Thyroid gland (tissue), 4 donors: ENCODE measurements around the gene IL34. TPM values are rescaled to one million over a fixed set of nuclear protein-coding genes. Genes with fewer than 3 reads are reported as not detected.

Experiments used
- DNase-seq, 2 donors: peaks; one replicate each; pipeline ENCODE4 v3.0.0-alpha.2; 2019
- H3K27ac ChIP-seq, 3 donors: fragments of 200-600 bp; sonication (generic); 1 replicate in 2 of 3; 2 replicates in 1 of 3; pipeline ENCODE4 v1.5.1; 2016 to 2019; ENCODE audit warnings: mild to moderate bottlenecking in 1 of 3, moderate library complexity in 1 of 3
- H3K27me3 ChIP-seq: fragments of 200-600 bp; sonication (generic); one replicate; pipeline ENCODE4 v1.5.1; 2019
- H3K36me3 ChIP-seq, 2 donors: fragments of 200-600 bp; sonication (generic); one replicate each; pipeline ENCODE4 v1.5.1; 2016 to 2019
- H3K4me1 ChIP-seq, 2 donors: fragments of 200-600 bp; sonication (generic); one replicate each; pipeline ENCODE4 v1.5.1; 2017 to 2019
- H3K4me3 ChIP-seq, 3 donors: fragments of 200-600 bp; sonication (generic); replicated peaks in 1 of 3; 1 replicate in 2 of 3; 2 replicates in 1 of 3; pipeline ENCODE4 v1.5.1; 2016; ENCODE audit warnings: mild to moderate bottlenecking in 1 of 3
- H3K9me3 ChIP-seq: fragments of 200-600 bp; sonication (generic); one replicate; pipeline ENCODE4 v1.5.1; 2017
- CTCF ChIP-seq, 6 experiments: fragments of 200-600 bp in 3 of 6; fragments of 450-650 bp in 3 of 6; sonication (generic) in 3 of 6; IDR thresholded peaks; one replicate each; pipeline ENCODE4 v1.5.1; 2016 to 2019; ENCODE audit warnings: antibody characterized with exemption in 6 of 6, mild to moderate bottlenecking in 2 of 6, inconsistent platforms in 1 of 6, moderate library complexity in 1 of 6
- POLR2A ChIP-seq, 2 donors: fragments of 450-650 bp; IDR thresholded peaks; one replicate each; pipeline ENCODE4 v1.6.1; 2017; ENCODE audit warnings: antibody characterized with exemption in 2 of 2, mild to moderate bottlenecking in 2 of 2, moderate library complexity in 1 of 2
- WGBS, 2 donors: methylation state at CpG; one replicate each; pipeline ENCODE4 v1.1.5; 2017; 5-methylcytosine and 5-hydroxymethylcytosine counted together
- intact Hi-C: fragments of 100-400 bp; cut with DNase I; formaldehyde crosslinking; loops from one replicate; pipeline ENCODE4 v1.15.1; 2023
- total RNA-seq, 4 donors: library from RNA; depleted of rRNA; stranded (reverse); fragments of >200 nt; gene quantifications; one replicate each; pipeline ENCODE4 v1.2.3, GENCODE V29; 2016

Gene IL34
- total RNA-seq, 4 donors from 2014 or later = 3.5 to 9.6 (median 5.0) TPM

GRCh38 chr16:70685938-70686375 lies 39.6 kb downstream of the IL34 start, which contains the start of gene MTSS2:
Gene MTSS2 (minus strand): TSS chr16:70686053. CDS start chr16:70685791, 262 bp downstream.
- DNase-seq = peak; percentile 90 to 91
- WGBS, 2 donors = 0% methylated on average over 1 of the region's 72 CpGs; no CpG with 5 or more reads in 1 of the 2 donors
- no peak for TF ChIP-seq CTCF (IDR thresholded peaks at IDR 0.05)
- peak in 1 of 2 donors; percentile 60 for TF ChIP-seq POLR2A (IDR thresholded peaks at IDR 0.05)
- Histone ChIP-seq H3K27ac (peak within 1 kb of the TSS; percentile 56 to 83 (median 72)), H3K27me3 (no peaks in the 10 kb centered on the region), H3K36me3 (no peaks in the 10 kb centered on the region), H3K4me1 (peaks cover 25 to 82% of the 10 kb centered on the region in 2 donors), H3K4me3 (peak within 1 kb of the TSS; percentile 48 to 61 (median 54)), H3K9me3 (no peaks in the 10 kb centered on the region)
- intact Hi-C loops = no loop called here

- intact Hi-C loops = no loop called here
- 60 to 67% methylated on average over 7 to 13 of the region's 29 CpGs for WGBS, 2 donors
- H3K4me1 ChIP-seq = peaks cover 20 to 82% of the 10 kb centered on the region in 2 donors
Measured at GRCh38 chr16:70686376-70687101, 40.2 kb downstream of the IL34 start.

GRCh38 chr16:70687102-70687511 lies 40.7 kb downstream of the IL34 start:
- intact Hi-C loops = no loop called here
- peaks cover 20 to 82% of the 10 kb centered on the region in 2 donors for H3K4me1 ChIP-seq

More at GRCh38 chr16:70686376-70687101, 40.2 kb downstream of the IL34 start:
- Histone ChIP-seq H3K27me3 (no peaks in the 10 kb centered on the region), H3K4me3 (peak overlapping the region in 1 of 3 donors; percentile 23), H3K36me3 (no peaks in the 10 kb centered on the region), H3K9me3 (no peaks in the 10 kb centered on the region), H3K27ac (peak overlapping the region; percentile 56 to 83 (median 72))
- no peak for DNase-seq
- TF ChIP-seq CTCF (IDR thresholded peaks at IDR 0.05) = peak in 1 of 6 experiments; percentile 3
- TF ChIP-seq POLR2A (IDR thresholded peaks at IDR 0.05) = no peak

GRCh38 chr16:70687671-70688245 lies 41.4 kb downstream of the IL34 start:
- Histone ChIP-seq H3K27ac (peak overlapping the region; percentile 59 to 72 (median 63)), H3K36me3 (no peaks in the 10 kb centered on the region), H3K4me3 (no peak overlapping the region), H3K27me3 (no peaks in the 10 kb centered on the region), H3K9me3 (no peaks in the 10 kb centered on the region), H3K4me1 (peaks cover 20 to 87% of the 10 kb centered on the region in 2 donors)
- TF ChIP-seq CTCF (IDR thresholded peaks at IDR 0.05) (no peak), POLR2A (IDR thresholded peaks at IDR 0.05) (no peak)
- intact Hi-C loops = no loop called here
- DNase-seq = no peak
- WGBS, 2 donors = 74 to 95% methylated on average over 7 to 15 of the region's 18 CpGs

More at GRCh38 chr16:70687102-70687511, 40.7 kb downstream of the IL34 start:
- H3K4me3 ChIP-seq = no peak overlapping the region
- peak overlapping the region in 1 of 3 donors; percentile 59 for H3K27ac ChIP-seq
- DNase-seq = no peak
- TF ChIP-seq CTCF (IDR thresholded peaks at IDR 0.05) (no peak), POLR2A (IDR thresholded peaks at IDR 0.05) (no peak)
- H3K36me3 ChIP-seq = no peaks in the 10 kb centered on the region
- H3K27me3 ChIP-seq = no peaks in the 10 kb centered on the region
- no peaks in the 10 kb centered on the region for H3K9me3 ChIP-seq
- 67% methylated on average over 5 of the region's 5 CpGs; no CpG with 5 or more reads in 1 of the 2 donors for WGBS, 2 donors
